Breast epithelium (tissue), 3 donors: Measurements from ENCODE around the gene MYBPC3.

Source experiments
- CTCF ChIP-seq, 3 donors: fragments of 450-650 bp; IDR thresholded peaks; one replicate each; pipeline ENCODE4 v1.5.1; 2016 to 2017; ENCODE audit warnings: antibody characterized with exemption in 3 of 3, mild to moderate bottlenecking in 3 of 3, moderate library complexity in 3 of 3
- POLR2A ChIP-seq: fragments of 450-650 bp; IDR thresholded peaks from one replicate; pipeline ENCODE4 v1.6.1; 2016; ENCODE audit warnings: antibody characterized with exemption, mild to moderate bottlenecking, moderate library complexity

- TF ChIP-seq CTCF (IDR thresholded peaks at IDR 0.05) (no peak), POLR2A (no peak)
These were observed 7.1 kb upstream of the MYBPC3 start for GRCh38 chr11:47359586-47359985.
